Bronchial epithelial cell (primary cell): Measurements from ENCODE around the gene CBR3. TPM values are rescaled to one million over a fixed set of nuclear protein-coding genes. Genes with fewer than 3 reads are reported as not detected.
"Not testable (repeated sequence)": the region's sequence is repeated elsewhere in the genome, so short reads cannot be mapped to it uniquely, and the experiment has no call there.

ENCODE experiments used
- DNase-seq: peaks from one replicate; pipeline ENCODE4 v3.0.0-alpha.2; 2010; ENCODE audit warnings: low read depth
- FAIRE-seq: peaks from 2 replicates; lab custom pipeline; 2011; peaks lifted over from hg19 to GRCh38; lab: Jason Lieb, UNC
- H3K27me3 ChIP-seq: 2 replicates; pipeline ENCODE4 v1.5.1; 2011; ENCODE audit warnings: low read length; ENCODE audit not compliant: control insufficient read depth, insufficient read depth
- H3K36me3 ChIP-seq: 2 replicates; pipeline ENCODE4 v1.5.1; 2011; ENCODE audit warnings: low read length; ENCODE audit not compliant: control insufficient read depth, insufficient read depth
- H3K4me3 ChIP-seq: 2 replicates; pipeline ENCODE4 v1.5.1; 2011; ENCODE audit warnings: mild to moderate bottlenecking, low read depth, low read length, control low read depth
- total RNA-seq: library from RNA; depleted of rRNA; stranded (reverse); fragments of >200 nt; gene quantifications from 2 replicates; pipeline ENCODE4 v1.2.1, GENCODE V29; 2014
- TF ChIP-seq, protein P1 (sequence below): IDR thresholded peaks from 2 replicates; pipeline ENCODE4 v1.5.1; 2011; ENCODE audit warnings: mild to moderate bottlenecking, moderate library complexity, low read length, control low read depth, inconsistent platforms; ENCODE audit not compliant: insufficient read depth, severe bottlenecking

CBR3 gene
- total RNA-seq, 1 donor from 2014 or later = 0.26 TPM

GRCh38 chr21:36127250-36127904, 7.5 kb upstream of the CBR3 start:
- no peak for FAIRE-seq
- Histone ChIP-seq H3K27me3 (no peaks in the 10 kb centered on the region), H3K36me3 (no peaks in the 10 kb centered on the region), H3K4me3 (no peak overlapping the region)
- DNase-seq = no peak
- TF ChIP-seq, protein P1, sequence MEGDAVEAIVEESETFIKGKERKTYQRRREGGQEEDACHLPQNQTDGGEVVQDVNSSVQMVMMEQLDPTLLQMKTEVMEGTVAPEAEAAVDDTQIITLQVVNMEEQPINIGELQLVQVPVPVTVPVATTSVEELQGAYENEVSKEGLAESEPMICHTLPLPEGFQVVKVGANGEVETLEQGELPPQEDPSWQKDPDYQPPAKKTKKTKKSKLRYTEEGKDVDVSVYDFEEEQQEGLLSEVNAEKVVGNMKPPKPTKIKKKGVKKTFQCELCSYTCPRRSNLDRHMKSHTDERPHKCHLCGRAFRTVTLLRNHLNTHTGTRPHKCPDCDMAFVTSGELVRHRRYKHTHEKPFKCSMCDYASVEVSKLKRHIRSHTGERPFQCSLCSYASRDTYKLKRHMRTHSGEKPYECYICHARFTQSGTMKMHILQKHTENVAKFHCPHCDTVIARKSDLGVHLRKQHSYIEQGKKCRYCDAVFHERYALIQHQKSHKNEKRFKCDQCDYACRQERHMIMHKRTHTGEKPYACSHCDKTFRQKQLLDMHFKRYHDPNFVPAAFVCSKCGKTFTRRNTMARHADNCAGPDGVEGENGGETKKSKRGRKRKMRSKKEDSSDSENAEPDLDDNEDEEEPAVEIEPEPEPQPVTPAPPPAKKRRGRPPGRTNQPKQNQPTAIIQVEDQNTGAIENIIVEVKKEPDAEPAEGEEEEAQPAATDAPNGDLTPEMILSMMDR = no peak

DNA sequence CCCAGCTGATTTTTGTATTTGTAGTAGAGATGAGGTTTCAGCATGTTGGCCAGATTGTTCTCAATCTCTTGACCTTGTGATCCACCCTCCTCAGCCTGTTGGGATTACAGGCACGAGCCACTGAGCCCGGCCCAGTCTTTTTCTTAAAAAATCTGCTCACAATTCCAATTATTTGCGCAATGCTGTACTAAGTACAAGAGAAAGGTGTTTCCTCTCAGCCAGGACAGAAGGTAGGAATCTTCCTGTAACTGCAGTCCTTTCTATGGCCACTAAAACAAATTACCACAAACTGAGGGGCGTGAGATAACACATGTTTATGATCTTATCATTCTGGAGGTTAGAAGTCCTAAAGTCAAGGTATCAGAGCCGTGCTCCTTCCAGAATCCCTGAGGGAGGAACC, 6.9 kb upstream of the CBR3 start:
- FAIRE-seq (no peak), DNase-seq (no peak)
- H3K4me3 ChIP-seq = no peak overlapping the region
- TF ChIP-seq, protein P1 = no peak
- H3K36me3 ChIP-seq = no peaks in the 10 kb centered on the region
- H3K27me3 ChIP-seq = no peaks in the 10 kb centered on the region

GRCh38 chr21:36129219-36129618, 5.7 kb upstream of the CBR3 start:
- no peaks in the 10 kb centered on the region for H3K27me3 ChIP-seq
- TF ChIP-seq, protein P1 = no peak
- no peak overlapping the region for H3K4me3 ChIP-seq
- FAIRE-seq (no peak), DNase-seq (no peak)
- H3K36me3 ChIP-seq = no peaks in the 10 kb centered on the region

DNA sequence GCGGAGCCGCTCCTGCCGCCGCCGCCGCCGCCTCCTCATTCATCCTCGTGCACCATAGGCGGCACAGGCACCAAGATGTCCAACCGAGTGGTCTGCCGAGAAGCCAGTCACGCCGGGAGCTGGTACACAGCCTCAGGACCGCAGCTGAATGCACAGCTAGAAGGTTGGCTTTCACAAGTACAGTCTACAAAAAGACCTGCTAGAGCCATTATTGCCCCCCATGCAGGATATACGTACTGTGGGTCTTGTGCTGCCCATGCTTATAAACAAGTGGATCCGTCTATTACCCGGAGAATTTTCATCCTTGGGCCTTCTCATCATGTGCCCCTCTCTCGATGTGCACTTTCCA, 4.5 kb upstream of the CBR3 start:
- not testable (repeated sequence) for DNase-seq, H3K36me3 ChIP-seq, FAIRE-seq, H3K27me3 ChIP-seq
- H3K4me3 ChIP-seq = peak overlapping the region; percentile 24

- not testable (repeated sequence) for FAIRE-seq, DNase-seq, H3K4me3 ChIP-seq, H3K36me3 ChIP-seq, H3K27me3 ChIP-seq
Observed at GRCh38 chr21:36130839-36131238, 4.0 kb upstream of the CBR3 start.

DNA sequence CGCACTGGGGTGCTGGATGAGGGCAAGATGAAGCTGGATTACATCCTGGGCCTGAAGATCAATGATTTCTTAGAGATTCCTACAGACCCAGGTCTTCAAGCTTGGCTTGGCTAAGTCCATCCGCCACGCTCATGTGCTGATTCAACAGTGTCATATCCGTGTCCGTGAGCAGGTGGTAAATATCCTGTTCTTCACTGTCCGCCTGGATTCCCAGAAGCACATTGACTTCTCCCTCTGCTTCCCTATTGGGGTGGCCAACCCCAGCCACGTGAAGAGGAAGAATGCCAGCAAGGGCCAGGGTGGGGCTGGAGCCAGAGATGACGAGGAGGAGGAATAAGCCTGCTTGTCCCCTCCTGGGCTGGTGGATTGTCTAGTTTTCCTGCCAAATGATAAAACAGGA, 2.2 kb upstream of the CBR3 start:
- H3K36me3 ChIP-seq = peaks cover 1% of the 10 kb centered on the region
- TF ChIP-seq, protein P1 = no peak
- H3K4me3 ChIP-seq = no peak overlapping the region
- FAIRE-seq = no peak
- H3K27me3 ChIP-seq = no peaks in the 10 kb centered on the region
- no peak for DNase-seq
